RCC 7860 (cell line): ENCODE data around the gene PPP1R14C.
"Not testable (repeated sequence)": the region's sequence is repeated elsewhere in the genome, so short reads cannot be mapped to it uniquely, and the experiment has no call there.

ENCODE experiments used
- DNase-seq: peaks from one replicate; pipeline ENCODE4 v3.0.0-alpha.2; 2015; ENCODE audit warnings: low spot score
- FAIRE-seq: peaks from 2 replicates; lab custom pipeline; 2012; peaks lifted over from hg19 to GRCh38; lab: Jason Lieb, UNC

PPP1R14C gene

GRCh38 chr6:150137711-150138110 lies 5.1 kb upstream of the PPP1R14C start:
- not testable (repeated sequence) for DNase-seq, FAIRE-seq

GRCh38 chr6:150138638-150139037 lies 4.2 kb upstream of the PPP1R14C start:
- no peak for FAIRE-seq
- no peak for DNase-seq

GRCh38 chr6:150139533-150139932 lies 3.3 kb upstream of the PPP1R14C start:
- no peak for FAIRE-seq
- no peak for DNase-seq

- FAIRE-seq = no peak
- DNase-seq = no peak
These were observed 2.4 kb upstream of the PPP1R14C start for GRCh38 chr6:150140236-150140969.

DNA sequence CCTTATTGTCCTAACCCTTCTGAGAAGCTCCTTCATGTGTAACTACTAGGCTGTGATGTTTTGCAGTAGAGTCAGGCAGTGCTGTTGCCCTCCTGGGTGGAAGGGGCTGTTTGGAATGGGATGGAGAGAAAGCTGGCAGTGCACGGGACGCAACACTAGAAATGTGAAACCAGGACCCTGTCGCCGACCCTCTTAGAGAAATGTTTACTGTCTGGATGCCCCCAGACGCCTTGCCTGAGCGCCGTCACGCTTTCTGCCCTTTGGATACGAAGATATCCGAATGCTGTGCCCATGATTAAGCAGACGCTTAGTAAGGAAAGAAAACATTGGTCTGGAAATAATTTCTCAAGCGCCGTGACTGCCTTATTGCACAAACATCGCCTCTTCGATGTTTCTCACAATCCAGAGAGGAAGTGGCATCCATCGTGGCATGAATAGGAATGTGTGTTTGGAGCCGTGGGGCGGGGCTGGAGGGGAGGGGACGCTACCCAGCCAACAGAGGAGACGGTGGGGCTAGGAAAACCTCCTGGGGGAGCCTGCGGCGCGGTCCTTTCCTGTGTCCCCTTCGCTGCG lies 661 bp upstream of the PPP1R14C start:
- FAIRE-seq (no peak), DNase-seq (peak; percentile 62)

DNA sequence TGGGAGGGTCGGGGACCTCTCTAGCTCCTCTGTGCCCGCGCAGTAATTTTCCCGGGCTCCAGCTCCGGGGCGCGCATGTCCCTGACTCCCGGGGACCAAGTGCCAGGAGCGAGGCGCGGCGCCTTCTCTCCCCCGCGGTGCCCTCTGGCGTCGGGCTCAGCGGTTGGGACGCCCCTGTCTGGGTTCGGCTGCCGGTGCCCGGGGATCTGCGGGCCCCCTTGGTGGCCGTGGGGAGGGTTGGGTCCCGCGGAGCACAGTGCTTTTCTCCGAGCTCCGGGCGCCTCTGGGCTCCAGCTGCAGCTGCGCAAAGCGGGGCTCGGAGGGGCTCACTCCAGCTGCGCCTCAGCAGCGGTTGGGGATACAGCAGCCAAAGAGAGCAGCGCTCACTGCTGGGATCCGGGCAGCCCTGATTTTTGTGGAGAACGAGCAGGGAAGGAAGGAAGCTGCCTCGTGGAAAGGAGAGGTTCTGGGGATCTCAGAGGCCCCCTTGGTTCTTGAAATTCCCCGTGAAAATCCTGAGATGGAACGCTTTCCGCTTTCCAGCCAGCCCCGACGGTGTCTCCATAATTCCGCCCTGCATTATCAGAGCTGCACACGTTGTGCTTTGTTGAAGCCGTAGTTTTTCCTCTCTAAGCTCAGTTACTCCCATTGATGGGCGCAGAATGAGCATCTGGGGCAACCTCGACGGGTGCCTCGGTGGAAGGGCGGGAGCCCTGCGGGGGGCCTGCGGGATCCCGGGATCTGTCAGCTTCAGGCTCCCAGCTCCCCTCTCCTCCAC lies 861 bp downstream of the PPP1R14C start:
- no peak for FAIRE-seq
- DNase-seq = no peak

- peak; percentile 22 for DNase-seq
- no peak for FAIRE-seq
These were observed 1.5 kb downstream of the PPP1R14C start for GRCh38 chr6:150144294-150144868.

GRCh38 chr6:150145427-150145826 lies 2.6 kb downstream of the PPP1R14C start:
- DNase-seq = no peak
- FAIRE-seq = no peak

- FAIRE-seq = no peak
- DNase-seq = peak; percentile 23
These were observed 3.0 kb downstream of the PPP1R14C start for GRCh38 chr6:150145830-150146229.

DNA sequence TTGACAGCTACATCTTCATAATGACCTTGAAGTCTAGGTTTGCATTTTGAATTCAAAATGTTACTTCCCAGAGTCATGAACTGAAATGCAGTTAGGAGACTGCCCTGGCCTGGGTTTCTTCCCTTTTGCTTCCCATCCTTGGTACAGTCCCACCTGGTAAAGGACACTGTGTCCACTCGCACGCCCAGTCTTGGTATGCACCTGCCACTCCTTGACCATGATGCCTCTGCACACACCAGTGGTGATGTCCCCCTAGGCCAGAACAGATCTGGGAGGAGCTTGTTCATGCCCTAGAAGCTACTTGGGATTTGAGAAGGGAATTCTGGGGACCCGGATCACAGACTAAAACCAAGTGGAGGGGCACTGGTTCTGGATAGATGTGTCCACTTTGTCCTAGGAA lies 3.6 kb downstream of the PPP1R14C start:
- FAIRE-seq (no peak), DNase-seq (no peak)

- no peak for DNase-seq
- no peak for FAIRE-seq
These were observed 6.3 kb downstream of the PPP1R14C start for GRCh38 chr6:150149146-150149545.

- FAIRE-seq (no peak), DNase-seq (no peak)
These were observed 7.6 kb downstream of the PPP1R14C start for GRCh38 chr6:150150458-150150820.

GRCh38 chr6:150150821-150151646 lies 8.2 kb downstream of the PPP1R14C start:
- no peak for FAIRE-seq
- no peak for DNase-seq

GRCh38 chr6:150152891-150153876 lies 10.3 kb downstream of the PPP1R14C start:
- no peak for DNase-seq
- FAIRE-seq = no peak

- DNase-seq = peak; percentile 51
- no peak for FAIRE-seq
These were observed 11.2 kb downstream of the PPP1R14C start for GRCh38 chr6:150153905-150154492.

DNA sequence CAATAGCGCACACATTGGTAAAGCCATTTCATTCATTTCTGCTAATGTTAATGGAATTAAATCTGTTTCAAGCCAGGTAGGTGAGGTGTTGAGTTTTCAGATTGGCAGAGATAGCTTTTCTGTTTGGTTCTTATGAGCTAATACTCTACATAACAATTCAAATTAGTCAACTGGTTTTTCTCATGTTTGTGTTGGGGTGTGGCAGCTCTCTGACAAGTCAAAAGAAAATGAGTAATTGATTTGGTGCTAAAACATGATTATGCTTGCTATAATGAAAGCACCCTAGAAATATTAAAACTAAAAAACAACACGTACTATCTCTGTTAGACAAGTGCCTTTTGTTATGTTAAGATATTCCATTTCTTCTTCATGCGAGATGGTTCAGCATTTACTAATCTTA lies 13.6 kb downstream of the PPP1R14C start:
- FAIRE-seq = no peak

DNA sequence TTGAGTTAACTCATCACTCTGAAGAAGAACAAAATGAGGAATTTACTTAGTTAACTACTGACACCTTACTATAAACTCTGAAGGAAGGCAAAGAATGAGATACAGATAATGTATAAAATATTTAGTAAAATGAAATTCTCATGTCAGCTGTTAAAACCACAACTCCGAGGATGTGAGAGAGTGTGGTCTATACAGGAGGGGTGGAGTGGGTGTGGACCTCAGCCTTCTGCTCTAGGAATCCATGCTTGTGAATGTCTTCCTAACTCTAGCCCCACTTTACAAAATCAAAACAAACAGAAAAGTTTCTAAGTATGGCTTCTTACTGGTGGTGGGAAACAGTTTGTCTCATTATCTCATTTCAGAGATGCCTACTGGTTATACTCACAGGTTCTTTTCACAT lies 14.2 kb downstream of the PPP1R14C start:
- FAIRE-seq (no peak), DNase-seq (no peak)

More for the DNA sequence above, 13.6 kb downstream of the PPP1R14C start:
- no peak for DNase-seq

GRCh38 chr6:150159757-150160156 lies 16.9 kb downstream of the PPP1R14C start:
- FAIRE-seq (no peak), DNase-seq (no peak)

DNA sequence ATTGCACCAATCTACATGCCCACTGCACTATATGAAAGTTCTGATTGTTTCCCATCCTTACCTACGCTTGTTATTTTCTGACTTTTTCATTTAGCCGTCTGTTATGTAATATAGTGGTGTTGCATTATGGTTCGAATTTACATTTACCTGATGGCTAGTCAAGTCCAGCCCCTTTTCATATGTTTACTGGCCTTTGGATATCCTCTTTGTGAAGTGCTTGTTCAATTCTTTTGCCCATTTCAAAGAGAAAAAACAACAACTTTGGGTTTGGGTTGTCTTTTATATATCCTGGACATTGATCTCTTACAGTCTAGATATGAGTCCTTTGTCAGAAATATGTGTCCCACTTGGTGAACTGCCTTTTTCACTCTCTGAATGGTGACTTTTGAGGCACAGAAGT lies 21.1 kb downstream of the PPP1R14C start:
- FAIRE-seq = no peak

More for the DNA sequence above, 21.1 kb downstream of the PPP1R14C start:
- DNase-seq = no peak
